ENCODE measurements around the gene CRTAC1.

DNA sequence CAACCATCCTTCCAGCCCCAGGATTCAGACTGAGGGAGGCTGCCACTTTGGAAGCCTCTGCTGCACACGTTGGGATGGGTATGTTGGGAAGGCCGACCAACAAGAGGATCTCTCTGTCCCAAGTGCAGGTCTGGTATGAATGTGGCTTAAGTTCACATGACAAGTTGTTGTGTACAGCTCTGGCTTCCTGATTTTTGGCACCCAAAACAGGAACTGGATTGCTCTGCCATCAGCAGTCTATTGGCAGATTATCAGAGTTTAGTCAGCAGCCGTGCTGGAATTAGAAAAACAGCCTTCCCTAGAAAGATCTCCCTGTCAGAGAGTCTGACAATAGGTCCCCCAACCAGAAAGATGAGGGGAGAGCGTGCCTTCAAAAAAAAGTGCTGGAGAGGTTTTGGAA lies 113.8 kb downstream of the CRTAC1 start:
- no peak for TF ChIP-seq EZH2 (IDR thresholded peaks at IDR 0.05; ENCODE audit: borderline replicate concordance, low read length)
- TF ChIP-seq, protein P1, sequence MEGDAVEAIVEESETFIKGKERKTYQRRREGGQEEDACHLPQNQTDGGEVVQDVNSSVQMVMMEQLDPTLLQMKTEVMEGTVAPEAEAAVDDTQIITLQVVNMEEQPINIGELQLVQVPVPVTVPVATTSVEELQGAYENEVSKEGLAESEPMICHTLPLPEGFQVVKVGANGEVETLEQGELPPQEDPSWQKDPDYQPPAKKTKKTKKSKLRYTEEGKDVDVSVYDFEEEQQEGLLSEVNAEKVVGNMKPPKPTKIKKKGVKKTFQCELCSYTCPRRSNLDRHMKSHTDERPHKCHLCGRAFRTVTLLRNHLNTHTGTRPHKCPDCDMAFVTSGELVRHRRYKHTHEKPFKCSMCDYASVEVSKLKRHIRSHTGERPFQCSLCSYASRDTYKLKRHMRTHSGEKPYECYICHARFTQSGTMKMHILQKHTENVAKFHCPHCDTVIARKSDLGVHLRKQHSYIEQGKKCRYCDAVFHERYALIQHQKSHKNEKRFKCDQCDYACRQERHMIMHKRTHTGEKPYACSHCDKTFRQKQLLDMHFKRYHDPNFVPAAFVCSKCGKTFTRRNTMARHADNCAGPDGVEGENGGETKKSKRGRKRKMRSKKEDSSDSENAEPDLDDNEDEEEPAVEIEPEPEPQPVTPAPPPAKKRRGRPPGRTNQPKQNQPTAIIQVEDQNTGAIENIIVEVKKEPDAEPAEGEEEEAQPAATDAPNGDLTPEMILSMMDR (conservative IDR thresholded peaks at IDR 0.05 in 1 of 2, IDR thresholded peaks at IDR 0.05 in 1 of 2; ENCODE audit: extremely low read depth in 1 of 2, insufficient read depth in 1 of 2, low read depth in 1 of 2, low read length in 2 of 2), result no peak
